HG03066 (cell line): ENCODE results near the gene APBA2.

Experiments
- ATAC-seq: cut with Tn5 transposase; IDR thresholded peaks from one replicate; pipeline ENCODE4 v1.9.1; 2021; ENCODE audit warnings: low read depth; ENCODE audit not compliant: unreplicated experiment

APBA2 gene

GRCh38 chr15:29053661-29054131, 167.9 kb downstream of the APBA2 start:
- no peak for ATAC-seq

- ATAC-seq: no peak
These were observed 168.6 kb downstream of the APBA2 start for GRCh38 chr15:29054171-29055045.

DNA sequence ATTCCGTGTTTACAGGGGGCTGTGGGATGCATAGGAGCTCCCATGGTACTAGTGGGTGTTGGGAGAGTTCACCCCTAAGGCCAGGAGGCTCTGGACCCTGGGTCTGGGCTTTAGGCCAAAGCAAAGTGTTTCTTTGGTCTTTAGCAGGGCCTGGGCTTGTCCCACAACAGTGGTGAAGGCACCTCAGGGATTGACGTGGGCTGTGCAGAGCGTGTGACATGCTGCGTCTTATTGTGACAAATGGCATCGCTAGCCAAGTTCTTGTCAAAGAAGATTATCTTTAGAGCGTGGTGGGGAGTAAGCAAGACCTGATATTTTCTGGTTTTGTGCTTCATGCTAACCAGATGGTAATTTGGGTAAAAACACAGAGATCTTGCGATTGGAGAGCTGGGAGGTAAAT, 170.1 kb downstream of the APBA2 start:
- ATAC-seq: no peak

- ATAC-seq: no peak
These were observed 171.2 kb downstream of the APBA2 start for GRCh38 chr15:29056839-29057450.

DNA sequence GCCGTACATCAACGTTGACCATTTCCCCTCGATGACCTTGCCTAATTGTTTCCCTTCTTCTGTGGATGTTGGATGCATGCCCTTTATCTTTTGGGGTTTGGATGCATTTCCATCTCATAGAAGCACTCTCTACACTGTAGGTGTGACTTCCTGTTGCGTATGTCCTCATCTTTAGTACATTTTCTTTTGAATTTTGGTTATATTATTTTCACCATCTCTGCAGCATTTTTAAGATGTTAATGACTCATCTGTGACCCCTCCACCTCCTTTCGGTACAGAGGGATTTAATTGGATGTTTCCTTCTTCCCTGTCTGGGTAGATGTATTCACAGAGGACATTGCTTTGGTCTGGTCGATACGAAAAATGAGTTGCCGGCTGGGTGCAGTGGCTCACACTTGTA, 172.1 kb downstream of the APBA2 start:
- ATAC-seq: no peak

DNA sequence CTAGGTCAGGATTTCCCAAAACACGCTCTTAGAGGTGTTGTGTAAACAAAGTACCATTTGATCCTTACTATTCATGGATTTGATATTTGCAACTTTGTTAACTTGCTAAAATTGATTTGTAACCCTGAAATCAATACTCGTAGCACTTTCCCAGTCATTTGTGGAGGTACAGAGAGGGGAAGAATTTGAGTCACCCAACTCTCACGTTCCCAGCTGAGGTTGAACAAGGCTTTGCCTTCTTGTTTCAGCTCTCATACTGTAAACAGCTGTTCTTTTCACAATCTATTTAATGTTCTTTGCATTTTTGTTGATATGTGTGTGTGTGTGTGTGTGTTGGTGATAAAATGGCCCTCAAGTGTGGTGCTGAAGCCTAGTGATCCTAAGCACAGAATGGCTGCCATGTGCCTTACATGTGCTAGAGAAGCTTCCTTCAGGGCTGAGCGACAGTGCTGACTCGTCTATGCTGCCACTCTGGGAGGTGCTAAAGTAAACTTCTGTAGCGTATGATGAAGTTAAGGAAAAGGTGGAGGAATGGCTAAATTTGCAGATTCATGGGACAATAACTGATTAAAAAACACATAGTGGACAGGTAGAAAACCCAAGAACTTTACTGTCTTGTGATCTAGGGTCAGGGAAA, 173.2 kb downstream of the APBA2 start:
- no peak for ATAC-seq

GRCh38 chr15:29059871-29060640, 174.3 kb downstream of the APBA2 start:
- no peak for ATAC-seq

DNA sequence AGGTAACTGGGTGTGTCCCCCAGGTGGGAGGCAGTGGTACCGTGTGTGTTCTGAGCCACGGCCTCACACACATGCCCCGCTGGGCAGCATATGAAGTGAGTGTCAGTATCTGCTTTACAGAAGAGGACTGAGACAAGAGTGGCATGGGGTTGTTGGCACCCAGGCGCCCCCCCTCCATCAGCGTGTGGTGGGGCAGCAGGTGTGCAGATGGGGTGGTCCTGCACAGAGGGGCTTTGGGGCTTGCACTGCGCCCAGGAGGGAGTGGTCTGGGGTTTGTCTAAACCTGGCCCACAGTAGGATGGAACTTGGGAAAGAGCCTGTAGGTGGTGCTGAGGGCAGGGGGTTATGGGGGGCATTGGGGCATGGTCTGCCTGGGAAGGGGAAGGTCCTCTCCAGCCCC, 176.0 kb downstream of the APBA2 start:
- ATAC-seq: no peak

- no peak for ATAC-seq
These were observed 176.4 kb downstream of the APBA2 start for GRCh38 chr15:29062179-29062591.

DNA sequence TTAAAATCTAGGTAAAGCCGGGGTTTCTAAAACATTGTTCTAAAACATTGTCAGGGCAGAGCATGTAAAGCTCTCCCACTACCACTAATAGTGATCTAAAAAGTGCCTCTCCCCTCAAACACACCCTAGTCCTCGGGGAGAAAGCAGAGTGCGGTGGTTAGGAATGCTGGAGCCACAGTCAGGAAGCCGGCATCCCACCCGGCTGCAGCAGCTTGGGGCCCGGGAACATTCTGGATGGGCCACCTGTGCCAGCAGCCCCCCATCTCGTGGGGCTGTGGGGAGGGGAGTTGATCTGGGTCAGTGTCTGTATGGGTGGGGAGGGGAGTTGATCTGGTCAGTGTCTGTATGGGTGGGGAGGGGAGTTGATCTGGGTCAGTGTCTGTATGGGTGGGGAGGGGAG, 176.9 kb downstream of the APBA2 start:
- ATAC-seq: no peak

GRCh38 chr15:29063646-29064045, 177.9 kb downstream of the APBA2 start:
- no peak for ATAC-seq

GRCh38 chr15:29064290-29064689, 178.5 kb downstream of the APBA2 start:
- ATAC-seq: no peak

DNA sequence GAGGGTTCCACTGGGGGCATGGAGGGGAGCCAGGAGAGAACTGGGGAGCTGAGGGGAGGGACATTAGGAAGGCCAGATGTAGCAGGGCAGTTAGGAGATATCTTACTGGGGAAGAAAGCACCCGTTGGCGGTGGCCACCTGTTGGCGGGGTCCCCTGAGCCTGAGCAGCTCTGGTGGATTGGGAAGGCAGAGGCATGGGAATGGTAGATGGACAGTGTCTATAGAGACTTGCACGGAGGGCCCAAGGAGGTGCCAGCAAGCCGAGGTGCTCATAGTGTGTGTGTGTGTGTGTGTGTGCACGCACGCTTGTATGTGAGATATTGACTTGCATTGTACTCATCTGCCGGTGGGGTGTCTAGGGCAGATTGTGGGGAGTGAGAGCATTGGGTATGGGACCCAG, 179.0 kb downstream of the APBA2 start:
- no peak for ATAC-seq

DNA sequence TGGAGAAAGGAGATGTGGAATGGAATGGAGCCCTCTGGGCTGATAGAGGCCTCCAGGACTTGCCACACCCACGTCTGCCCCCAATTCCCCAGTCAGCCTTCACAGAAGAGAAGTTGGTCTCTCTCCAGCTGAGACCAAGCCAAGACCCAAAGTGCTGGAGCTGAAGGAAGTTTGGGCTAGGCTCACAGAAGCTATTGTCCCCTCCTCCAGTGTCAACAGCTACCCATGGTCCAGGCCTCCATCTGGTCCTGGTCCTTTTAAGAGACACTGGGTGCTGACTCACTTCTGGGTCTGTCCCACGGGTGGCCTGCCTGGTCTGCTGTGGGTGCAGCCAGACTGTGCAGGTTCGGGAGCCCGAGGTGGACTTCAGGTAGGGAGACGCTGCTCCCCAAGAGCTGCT, 179.8 kb downstream of the APBA2 start:
- ATAC-seq: no peak

GRCh38 chr15:29066310-29066709, 180.5 kb downstream of the APBA2 start:
- no peak for ATAC-seq

DNA sequence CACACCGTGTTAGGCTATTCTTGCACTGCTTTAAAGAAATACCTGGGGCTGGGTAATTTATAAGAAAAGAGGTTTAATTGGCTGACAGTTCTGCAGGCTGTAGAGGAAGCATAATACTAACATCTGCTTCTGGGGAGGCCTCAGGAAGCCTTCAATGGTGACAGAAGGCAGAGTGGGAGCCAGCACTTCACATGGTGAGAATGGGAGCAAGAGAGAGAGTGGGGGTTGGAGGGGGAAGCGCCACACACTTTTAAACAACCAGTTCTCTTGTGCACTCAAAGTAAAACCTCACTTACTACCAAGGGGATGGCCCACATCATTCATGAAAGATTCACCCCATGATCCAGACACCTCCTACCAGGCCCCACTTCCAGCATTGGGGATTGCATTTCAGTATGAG, 181.1 kb downstream of the APBA2 start:
- ATAC-seq: no peak

DNA sequence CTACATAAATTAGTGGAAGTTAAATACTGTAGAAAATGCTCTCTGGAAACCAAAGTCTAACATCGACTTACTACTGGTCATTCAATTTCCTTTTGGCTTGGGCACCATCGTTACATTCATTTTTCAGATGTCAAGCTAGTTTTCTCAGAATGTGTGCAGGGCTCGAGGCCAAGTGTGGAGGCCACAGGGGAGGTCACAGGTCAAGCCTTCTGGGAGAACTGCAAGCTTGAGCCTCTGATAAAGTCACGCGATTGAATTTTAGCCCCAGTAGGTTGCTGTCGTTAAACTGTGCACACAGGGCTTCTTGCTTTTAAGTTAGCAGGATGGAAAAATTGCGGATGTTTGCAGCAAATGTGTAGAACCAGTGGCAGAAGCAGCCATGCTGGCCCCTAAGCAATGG, 182.2 kb downstream of the APBA2 start:
- no peak for ATAC-seq

- no peak for ATAC-seq
These were observed 184.9 kb downstream of the APBA2 start for GRCh38 chr15:29070471-29071231.

DNA sequence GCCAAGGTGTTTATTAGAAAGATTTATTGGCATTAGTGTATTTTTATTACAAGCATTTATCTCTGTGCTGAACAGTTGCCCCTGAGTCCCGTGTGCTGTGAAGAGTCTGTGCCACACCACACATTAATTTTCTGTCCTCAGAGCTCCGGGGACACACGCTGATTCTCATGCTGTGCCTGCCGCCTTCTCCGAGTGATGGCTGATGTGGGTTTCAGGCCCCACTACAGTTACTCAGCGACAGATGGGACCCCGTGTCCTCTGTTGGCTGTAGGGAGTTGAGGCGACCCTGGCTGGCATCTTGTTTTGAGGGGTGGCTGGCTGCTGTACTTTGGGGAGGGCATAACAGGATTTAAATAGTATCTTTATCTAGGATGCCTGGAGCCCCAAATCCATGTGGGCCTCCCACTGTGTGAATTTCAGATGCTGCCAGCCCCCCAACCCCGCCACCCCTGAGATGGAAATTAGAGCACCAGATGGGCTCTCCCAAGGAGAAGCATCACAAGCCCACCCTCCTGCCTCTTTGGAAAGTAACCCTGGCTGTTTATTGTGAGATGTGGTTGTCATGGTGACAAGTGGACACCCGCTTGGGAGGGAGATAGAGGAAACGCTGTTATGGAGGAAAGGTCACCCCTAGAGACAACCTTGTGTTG, 185.6 kb downstream of the APBA2 start:
- ATAC-seq: no peak

- ATAC-seq: no peak
These were observed 186.1 kb downstream of the APBA2 start for GRCh38 chr15:29071882-29072273.
